ENCODE data around the gene LGALS14.
"Not testable (repeated sequence)": the region's sequence is repeated elsewhere in the genome, so short reads cannot be mapped to it uniquely, and the experiment has no call there.

The LGALS14 gene, protein sequence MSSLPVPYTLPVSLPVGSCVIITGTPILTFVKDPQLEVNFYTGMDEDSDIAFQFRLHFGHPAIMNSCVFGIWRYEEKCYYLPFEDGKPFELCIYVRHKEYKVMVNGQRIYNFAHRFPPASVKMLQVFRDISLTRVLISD

DNA sequence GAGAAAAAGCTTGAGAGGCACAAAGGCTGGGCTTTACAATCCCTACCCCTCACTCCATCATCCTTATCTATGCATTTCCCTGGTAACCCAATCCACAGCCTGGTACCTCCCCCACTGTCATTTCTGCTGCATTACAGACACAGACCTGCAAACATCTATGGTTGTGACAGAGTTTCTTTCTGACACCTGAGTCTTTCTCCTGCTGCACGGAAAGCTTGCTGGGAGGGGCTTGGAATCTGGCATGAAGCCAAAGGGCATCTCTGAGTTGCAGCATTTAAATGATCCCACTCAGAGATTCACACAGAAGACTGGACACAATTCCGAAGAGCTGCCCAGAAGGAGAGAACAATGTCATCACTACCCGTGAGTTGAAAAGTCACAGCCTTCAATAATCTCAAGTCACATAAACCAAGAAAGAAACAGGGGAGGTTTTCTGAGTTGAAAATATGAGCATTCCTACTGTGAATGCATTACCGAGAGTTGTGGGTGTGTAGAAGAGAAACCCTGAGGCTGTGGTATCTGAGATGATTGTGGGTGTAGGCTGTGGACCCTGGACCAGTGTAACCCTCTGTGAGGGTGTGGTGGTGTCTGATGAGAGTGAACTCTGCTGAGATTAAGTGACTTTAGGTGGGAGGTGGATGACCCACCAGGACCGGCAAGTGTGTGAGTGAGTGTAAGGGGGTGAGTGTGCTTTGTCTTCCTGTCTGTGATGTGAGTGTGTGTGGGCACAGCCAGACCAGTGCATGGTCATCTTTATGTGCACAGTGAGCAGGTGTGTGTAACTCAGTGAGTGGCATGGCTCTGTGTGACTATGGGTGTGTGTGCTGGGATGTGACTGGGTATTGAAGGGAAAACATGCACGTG, at the start of gene LGALS14:
LGALS14 (plus strand) TSS at position 301 of the 864 bp plus-strand sequence; CDS start at position 349, 48 bp downstream.
- no peak for FAIRE-seq

DNA sequence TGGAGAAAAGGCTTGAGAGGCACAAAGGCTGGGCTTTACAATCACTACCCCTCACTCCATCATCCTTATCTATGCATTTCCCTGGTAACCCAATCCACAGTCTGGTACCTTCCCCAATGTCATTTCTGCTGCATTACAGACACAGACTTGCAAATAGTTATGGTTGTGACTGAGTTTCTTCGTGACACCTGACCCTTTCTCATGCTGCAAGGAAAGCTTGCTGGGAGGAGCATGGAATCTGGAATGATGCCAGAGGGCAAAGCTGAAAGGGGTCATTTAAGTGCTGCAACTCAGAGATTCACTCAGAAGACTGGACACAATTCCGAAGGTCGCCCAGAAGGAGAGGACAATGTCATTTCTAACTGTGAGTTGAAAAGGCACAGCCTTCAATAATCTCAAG, 48.7 kb upstream of the LGALS14 start, which contains the start of gene LGALS16:
LGALS16 (plus strand) TSS at position 301 of the 400 bp plus-strand sequence; CDS start at position 350, 49 bp downstream.
- FAIRE-seq: no peak

DNA sequence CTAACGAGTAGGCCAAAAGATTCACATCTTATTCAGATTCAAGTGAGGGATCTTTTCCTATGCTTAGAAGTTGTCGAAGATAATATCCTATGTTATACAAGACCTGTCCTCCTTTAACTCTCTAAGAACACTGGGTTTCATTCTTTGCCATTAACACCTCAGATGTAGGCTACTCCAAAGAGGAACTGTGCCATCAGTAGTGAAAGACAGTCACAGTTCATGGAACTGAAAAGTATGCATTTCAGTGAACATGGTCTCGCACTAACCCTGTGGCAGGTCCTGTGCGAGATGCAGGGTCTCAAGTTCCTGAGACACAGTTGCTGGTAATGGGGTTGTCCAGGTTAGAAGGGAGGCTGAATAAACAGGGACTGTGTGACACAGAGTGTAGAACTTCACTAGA, 44.5 kb upstream of the LGALS14 start:
- no peak for FAIRE-seq

DNA sequence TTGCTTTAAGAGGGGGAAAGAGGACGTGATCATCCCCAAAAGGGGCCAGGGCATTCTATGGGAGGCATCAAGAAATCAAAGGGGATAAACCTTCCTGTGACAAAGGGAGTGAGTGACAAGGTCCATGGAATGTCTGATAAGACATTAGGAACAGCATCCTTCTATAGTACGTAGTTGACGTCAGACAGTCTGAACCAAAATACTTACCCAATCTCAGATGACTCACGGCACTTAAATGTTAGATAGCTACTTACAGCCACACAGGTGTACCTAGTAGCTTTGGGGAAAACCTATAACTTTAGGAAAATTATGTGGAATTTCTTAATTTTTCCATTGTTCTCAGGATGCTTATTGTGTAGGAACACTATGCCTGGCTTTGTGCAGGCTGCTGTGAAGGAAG, 43.6 kb upstream of the LGALS14 start:
- no peak for FAIRE-seq

DNA sequence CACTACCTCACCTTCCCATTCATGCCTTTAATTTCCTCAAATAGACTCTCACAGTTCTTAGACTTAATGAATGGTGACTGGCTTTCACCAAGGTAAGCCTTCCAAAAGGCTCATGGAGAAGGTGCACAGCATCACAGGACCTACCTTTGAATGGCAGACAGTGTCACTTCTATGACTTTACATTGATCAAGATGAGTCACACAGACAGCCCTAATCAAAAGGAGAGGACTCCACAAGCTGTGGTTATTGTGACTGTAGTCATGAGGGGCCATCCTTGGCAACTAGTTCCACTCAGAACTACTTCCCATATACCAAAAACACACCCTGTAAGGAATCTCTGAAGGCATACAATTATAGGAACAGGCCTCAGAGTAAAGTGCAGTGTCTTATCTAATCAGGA, 42.7 kb upstream of the LGALS14 start:
- no peak for FAIRE-seq

DNA sequence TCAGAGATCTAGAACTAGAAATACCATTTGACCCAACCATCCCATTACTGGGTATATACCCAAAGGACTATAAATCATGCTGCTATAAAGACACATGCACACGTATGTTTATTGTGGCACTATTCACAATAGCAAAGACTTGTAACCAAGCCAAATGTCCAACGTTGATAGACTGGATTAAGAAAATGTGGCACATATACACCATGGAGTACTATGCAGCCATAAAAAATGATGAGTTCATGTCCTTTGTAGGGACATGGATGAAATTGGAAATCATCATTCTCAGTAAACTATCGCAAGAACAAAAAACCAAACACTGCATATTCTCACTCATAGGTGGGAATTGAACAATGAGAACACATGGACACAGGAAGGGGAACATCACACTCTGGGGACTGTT, 34.4 kb upstream of the LGALS14 start:
- FAIRE-seq: not testable (repeated sequence)

DNA sequence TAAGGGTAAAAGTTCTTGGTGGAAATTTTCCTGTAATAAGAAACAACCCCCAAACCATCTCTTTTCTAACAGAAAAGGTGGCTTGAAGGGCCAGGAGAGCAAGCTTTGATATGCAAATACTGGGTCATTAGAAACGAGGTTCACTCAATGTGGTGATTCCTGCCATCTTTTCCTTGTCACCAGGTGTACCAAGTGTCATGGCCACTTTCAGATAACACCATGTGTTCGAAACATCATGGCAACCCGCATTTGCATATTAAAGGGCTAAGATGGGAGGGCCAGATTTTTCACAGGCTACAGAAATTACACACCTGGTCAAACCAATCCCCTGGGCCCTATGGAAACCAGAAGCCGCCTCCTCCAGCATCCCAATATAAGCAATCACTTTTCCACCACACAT, 33.3 kb upstream of the LGALS14 start:
- FAIRE-seq: no peak

DNA sequence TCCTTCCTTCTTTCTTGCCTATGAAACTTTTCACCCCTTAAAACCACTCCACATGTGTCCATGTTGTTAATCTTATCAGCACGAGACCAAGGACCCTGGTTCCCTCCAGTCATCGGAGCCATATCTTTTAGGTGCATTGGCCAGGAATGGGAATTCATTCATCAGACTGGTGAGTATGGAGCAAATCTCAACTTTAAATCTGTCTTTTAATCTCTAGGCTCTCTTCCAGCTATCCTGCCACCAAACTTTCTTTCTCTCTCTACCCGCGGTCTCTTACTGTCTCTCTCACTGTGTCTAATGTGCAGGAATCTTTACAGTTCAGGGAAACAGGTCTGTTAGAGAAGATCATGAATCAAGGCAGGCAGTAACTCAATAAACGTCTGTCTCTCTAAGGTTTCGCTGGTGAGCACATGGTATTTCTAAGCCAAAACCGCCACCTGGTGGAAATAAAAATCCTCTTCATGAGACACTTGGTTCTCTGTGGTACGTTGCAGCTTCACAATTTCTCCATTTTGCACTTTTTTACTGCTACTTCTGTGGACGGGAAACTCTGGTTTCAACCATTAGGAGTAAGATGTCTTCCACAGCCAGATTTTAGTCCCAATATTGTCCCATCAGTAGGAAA, 32.4 kb upstream of the LGALS14 start:
- peak; percentile 94 for FAIRE-seq

DNA sequence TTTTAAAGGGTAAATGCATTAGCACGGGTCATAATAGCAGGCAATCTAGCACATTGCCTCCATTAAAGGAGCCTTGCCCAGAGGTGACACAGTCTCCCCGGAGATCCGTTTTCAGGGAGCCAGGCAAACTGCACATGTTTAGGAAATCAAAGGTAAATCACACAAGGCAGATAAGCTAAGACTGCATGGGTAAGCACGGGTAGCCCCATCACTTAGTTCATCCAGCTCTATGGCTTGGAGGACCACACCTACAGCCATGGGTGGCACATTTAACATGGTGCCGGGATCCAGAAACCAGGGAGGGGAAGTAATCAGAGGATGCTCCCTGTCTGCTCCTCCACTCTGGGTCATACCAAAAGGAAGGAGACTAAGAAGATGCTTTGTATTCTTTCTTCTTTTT, 31.8 kb upstream of the LGALS14 start:
- FAIRE-seq: no peak

DNA sequence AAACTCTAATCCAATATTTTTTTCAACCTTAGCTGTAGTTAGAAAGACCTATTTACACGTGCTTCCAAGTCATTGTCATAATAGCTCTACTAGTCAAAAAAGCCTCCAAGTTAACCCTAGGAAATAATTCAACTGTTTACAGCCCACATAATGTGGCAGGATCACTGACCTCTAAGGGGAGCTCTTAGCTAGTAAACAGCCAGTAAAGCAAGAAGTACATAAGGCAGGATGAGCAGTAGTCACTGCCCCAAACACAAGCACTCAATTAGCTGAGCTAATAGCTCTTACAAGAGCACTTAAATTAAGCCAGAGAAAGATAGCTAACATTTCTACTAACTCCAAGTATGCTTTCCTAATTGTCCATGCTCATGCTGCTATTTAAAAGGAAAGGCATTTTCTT, 30.4 kb upstream of the LGALS14 start:
- FAIRE-seq: not testable (repeated sequence)

DNA sequence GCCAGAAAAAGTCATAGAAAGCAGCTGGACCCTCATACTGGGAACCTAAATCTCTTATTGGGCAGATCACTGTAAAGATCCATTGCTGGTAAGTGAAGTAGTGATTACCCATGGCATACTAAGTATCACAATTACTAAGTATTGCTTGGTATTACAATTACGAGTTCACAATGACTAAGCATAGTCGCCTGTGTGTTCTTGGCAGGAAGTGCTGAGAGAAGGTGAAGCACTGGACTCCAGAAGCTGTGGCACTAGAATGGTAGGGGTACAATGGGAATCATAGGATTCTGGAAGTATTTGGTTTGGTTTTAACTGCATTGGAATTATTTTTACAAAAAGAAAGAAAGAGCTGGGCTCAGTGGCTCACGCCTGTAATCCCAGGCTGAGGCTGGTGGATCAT, 28.3 kb upstream of the LGALS14 start:
- no peak for FAIRE-seq

DNA sequence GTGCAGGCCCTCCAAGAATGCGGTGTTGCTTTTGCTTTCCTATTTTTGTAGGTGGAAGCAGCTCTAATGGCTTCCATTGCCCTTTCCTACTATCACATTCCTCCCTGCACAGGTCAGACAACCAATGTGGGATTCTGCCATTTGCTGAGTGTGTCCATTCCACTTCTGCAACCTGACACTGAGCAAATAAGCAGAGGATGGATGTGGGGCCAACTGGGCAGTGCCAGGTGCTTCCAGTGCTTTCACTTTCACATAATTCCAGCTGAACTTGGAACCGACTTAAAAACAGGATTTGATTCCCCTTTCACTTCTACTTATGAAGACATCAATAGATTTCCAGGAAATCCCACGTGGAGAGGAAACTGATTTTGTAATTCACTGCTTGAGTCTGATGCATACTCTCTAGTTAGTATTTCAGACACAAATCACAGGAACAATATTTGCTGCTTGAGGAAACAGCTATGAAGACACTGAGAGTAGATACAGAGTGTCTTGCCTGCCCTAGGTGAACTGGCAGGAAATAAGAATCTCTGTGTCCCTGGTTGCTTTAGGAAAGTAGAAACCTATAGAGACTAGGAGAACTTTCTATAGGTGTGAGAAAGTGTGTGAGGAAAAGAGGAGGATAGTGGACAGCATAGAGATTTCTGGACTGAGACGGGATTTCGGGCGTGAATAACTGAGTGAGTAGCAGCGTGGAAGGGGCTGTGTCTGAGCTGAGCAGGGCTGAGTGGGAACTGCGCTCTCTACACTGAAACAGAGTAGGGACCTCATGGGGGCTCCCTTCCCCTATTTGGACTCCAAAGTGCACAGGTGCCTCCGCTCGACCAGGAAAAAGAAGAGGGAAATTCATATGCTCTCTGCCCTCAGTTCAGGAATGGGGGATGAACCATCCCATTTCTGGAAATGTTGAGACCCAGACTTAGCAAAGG, 26.1 kb upstream of the LGALS14 start:
- FAIRE-seq: no peak

DNA sequence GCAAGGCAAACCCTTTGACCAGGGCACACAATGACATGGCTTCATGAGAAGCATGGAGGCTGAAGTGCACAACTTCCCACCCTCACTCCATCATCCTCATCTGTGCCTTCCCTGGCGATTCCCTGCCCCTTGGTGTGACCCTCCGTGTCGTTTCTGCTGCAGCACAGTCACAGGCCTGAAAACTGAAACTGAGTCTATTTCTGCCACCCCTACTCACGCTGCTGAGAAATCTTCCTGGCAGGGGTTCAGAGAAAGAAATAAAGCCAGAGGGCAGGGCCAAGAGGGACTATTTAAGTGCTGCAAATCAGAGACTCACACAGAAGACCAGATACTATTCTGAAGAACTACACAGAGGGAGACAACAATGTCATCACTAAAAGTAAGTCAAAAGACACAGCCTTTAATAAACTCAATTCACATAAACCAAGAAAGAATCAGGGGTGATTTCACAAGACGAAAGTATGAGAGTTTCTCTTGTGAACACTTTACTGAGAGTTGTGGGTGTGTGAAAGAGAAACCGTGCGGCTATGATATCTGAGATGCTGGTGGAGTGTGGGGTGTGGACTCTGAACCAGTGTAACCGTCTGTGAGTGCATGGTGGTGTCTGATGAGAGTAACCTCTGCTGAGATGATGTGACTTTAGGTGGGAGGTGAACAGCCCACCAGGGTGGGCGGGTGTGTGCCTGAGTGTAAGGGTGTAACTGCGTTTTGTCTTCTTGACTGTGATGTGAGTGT, 25.1 kb upstream of the LGALS14 start:
- no peak for FAIRE-seq

DNA sequence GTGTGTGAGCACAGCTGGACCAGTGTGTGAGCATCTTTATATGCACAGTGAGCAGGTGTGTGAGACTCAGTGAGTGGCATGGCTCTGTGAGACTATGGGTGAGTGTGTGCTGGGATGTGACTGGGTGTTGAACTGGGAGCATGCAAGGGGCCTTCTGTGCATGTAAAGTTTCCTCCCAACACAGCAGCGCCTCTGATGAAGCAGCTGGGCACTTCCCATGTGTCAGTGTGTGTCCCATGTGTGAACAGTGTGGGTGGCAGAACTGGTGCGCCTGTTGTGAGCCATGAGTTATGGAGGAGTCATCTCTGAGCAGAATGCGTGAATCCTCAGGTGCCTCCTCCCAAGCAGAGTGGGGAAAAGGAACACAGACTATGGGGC, 24.5 kb upstream of the LGALS14 start:
- no peak for FAIRE-seq

DNA sequence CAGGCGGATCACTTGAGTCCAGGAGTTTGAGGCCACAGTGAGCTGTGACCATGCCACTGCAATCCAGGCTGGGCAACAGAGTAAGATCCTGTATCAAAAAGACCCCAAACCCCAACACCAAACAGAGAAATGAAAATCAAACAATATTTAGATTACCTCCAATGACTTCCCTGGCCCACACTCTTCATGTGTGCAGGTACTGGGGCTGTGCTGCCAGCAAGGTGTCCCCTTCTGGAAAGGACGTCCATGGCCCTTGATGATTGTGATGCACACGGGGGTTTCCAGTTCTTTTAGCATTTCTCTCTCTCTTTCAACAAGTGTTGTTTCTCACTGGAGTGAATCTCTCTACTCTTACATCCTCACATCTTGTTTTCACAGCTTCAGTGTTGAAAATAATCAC, 23.7 kb upstream of the LGALS14 start:
- FAIRE-seq: no peak

DNA sequence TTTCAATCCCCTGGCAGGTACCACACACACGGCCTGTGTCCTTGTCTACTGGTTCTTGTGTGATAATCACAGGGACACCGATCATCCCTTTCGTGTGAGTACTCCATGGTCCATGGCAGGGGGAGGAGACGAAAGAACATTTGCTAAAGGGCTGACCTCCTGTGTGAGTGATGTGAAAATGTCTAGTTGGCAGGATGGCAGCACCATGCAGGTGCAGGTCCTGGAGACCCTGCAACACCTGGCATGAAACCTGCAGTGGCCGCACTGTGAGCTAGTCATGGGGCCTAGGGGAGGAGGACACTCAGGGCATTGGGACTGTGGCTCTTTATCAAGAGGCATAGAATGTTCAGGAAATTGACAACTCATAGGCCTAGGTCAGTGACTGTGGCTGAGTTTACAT, 22.9 kb upstream of the LGALS14 start:
- no peak for FAIRE-seq

DNA sequence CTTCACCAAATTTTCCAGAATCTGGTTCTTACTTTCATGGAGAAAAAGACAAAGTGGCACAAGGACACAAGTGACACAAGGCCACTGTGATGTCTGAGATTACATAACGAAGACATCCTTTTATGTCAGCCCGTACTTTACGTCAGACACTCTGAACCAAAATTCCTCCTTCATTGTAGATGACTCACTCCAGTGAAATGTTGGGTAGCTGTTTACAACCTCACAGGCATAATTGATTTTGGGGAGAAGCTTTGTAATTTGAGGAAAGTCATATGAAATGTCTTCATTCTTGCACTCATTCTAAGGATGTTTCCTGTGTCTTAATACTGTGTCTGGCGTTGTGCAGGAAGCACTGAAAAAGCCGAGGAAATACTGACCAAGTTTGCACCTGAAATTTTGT, 20.0 kb upstream of the LGALS14 start:
- no peak for FAIRE-seq

DNA sequence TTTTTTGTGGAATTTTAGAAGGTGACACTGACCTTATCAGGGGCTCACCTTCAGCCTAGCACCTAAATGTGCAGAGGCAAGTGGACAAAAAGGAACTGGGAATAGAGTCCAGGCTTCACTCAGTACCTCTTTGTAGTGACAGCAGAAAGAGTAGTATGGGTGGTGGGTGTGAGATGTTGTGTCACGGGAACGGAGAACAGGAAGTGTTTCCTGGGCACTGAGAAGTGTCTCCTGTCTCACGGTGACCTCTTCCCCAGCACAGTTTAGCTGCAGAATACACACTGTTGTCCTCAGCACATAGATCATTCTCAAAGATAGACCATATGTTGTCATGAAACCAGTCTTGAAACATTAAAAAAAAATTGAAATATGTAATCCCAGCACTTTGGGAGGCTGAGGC, 17.5 kb upstream of the LGALS14 start:
- FAIRE-seq: no peak

DNA sequence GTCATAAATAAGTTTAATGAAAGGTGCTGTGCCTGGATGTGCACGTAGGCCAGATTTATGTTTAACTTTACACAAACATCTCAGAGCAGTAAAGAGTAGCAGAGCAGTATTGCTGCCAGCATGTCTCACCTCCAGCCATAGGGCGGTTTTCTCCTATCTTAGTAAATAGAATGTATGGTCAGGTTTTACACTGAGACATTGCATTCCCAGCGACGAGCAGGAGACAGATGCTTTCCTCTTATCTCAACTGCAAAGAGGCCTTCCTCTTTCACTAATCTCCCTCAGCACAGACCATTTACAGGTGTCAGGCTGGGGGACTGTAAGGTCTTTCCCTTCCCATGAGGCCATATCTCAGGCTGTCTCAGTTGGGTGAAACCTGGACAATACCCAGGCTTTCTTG, 15.6 kb upstream of the LGALS14 start:
- not testable (repeated sequence) for FAIRE-seq

DNA sequence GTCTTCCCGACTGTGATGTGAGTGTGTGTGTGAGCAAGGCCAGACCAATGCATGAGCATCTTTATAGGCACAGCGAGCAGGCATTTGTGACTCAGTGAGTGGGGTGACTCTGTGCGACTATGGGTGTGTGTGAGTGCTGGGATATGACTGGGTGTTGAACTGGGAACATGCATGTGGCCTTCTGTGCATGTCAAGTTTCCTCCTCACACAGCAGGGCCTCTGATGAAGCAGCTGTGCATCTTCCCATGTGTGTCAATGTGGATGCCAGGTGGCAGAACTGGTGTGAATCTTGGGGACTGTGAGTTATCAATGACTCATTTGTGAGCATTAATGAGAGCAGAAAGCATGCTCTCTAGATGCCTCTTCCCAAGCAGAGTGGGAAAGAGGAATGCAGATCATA, 12.1 kb upstream of the LGALS14 start:
- FAIRE-seq: no peak

DNA sequence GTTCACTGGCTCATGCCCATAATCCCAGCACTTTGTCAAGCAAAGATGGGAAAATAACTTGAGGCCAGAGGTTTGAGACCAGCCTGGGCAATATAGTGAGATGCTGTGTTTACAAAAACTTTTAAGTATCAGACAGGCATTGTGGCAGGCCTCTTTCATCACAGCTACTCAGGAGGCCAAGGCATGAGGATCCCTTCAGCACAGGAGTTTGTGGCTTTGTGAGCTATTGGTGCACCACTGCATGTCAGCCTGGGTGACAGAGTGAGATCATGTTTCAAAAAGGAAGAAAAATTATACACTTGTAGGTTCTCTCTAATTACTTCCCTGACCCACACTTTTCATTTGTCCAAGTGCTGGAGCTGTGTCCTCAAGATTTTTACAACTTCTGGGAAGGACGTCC, 11.5 kb upstream of the LGALS14 start:
- FAIRE-seq: no peak

DNA sequence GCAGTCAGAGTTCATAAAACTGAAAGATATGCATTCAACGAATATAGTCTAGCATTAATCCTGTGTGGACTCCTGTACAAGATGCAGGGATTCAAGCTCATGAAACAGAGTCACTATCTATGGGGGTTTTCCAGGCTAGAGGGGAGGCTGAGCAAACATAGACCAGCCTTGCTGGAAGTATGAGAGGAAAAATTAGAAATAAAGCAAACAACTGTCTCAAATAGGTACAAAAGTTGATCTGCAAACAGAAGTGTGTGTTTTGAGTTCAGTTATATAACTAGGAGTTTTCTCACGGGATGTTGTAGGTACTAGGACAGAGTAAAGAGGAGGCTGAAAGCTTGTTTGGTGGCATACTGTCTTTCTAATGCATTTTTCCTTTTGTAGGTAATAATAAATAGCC, 8.5 kb upstream of the LGALS14 start:
- FAIRE-seq: no peak
